ENCODE data around the gene ATG9B. TPM values are rescaled to one million over a fixed set of nuclear protein-coding genes. Genes with fewer than 3 reads are reported as not detected.

The ATG9B gene
- total RNA-seq, 1 donor from 2014 or later: 0.11 TPM

GRCh38 chr7:150993511-150993910 lies 30.8 kb downstream of the ATG9B start:
- Mint-ChIP-seq H3K9me3 (ENCODE audit: unreplicated experiment) (peaks cover 8% of the 10 kb centered on the region), H3K27me3 (ENCODE audit: unreplicated experiment) (no peaks in the 10 kb centered on the region), H3K4me1 (ENCODE audit: unreplicated experiment) (peaks cover 4% of the 10 kb centered on the region), H3K4me3 (ENCODE audit: unreplicated experiment) (no peak overlapping the region), H3K36me3 (ENCODE audit: unreplicated experiment) (no peaks in the 10 kb centered on the region), H3K27ac (ENCODE audit: unreplicated experiment) (no peak overlapping the region)
- TF ChIP-seq CTCF (IDR thresholded peaks at IDR 0.05): no peak
- no peak for DNase-seq (ENCODE audit: extremely low spot score, unreplicated experiment)

- peaks cover 8% of the 10 kb centered on the region for H3K9me3 Mint-ChIP-seq (ENCODE audit: unreplicated experiment)
- no peak overlapping the region for H3K4me3 Mint-ChIP-seq (ENCODE audit: unreplicated experiment)
- no peaks in the 10 kb centered on the region for H3K36me3 Mint-ChIP-seq (ENCODE audit: unreplicated experiment)
- no peaks in the 10 kb centered on the region for H3K27me3 Mint-ChIP-seq (ENCODE audit: unreplicated experiment)
- peaks cover 10% of the 10 kb centered on the region for H3K4me1 Mint-ChIP-seq (ENCODE audit: unreplicated experiment)
- H3K27ac Mint-ChIP-seq (ENCODE audit: unreplicated experiment): no peak overlapping the region
- no peak for DNase-seq (ENCODE audit: extremely low spot score, unreplicated experiment)
- TF ChIP-seq CTCF (IDR thresholded peaks at IDR 0.05): no peak
Measured at GRCh38 chr7:150992833-150993302, 31.4 kb downstream of the ATG9B start.

GRCh38 chr7:150992051-150992640 lies 32.1 kb downstream of the ATG9B start:
- Mint-ChIP-seq H3K27me3 (ENCODE audit: unreplicated experiment) (no peaks in the 10 kb centered on the region), H3K4me1 (ENCODE audit: unreplicated experiment) (peaks cover 10% of the 10 kb centered on the region), H3K9me3 (ENCODE audit: unreplicated experiment) (peaks cover 8% of the 10 kb centered on the region), H3K27ac (ENCODE audit: unreplicated experiment) (no peak overlapping the region), H3K4me3 (ENCODE audit: unreplicated experiment) (no peak overlapping the region), H3K36me3 (ENCODE audit: unreplicated experiment) (no peaks in the 10 kb centered on the region)
- TF ChIP-seq CTCF (IDR thresholded peaks at IDR 0.05): no peak
- no peak for DNase-seq (ENCODE audit: extremely low spot score, unreplicated experiment)

- Mint-ChIP-seq H3K27me3 (ENCODE audit: unreplicated experiment) (peaks cover 2% of the 10 kb centered on the region), H3K4me1 (ENCODE audit: unreplicated experiment) (peaks cover 12% of the 10 kb centered on the region), H3K4me3 (ENCODE audit: unreplicated experiment) (no peak within 1 kb of the TSS), H3K9me3 (ENCODE audit: unreplicated experiment) (peaks cover 8% of the 10 kb centered on the region), H3K27ac (ENCODE audit: unreplicated experiment) (no peak within 1 kb of the TSS), H3K36me3 (ENCODE audit: unreplicated experiment) (no peaks in the 10 kb centered on the region)
- TF ChIP-seq CTCF (IDR thresholded peaks at IDR 0.05): no peak
- no peak for DNase-seq (ENCODE audit: extremely low spot score, unreplicated experiment)
Measured at GRCh38 chr7:150990416-150991186, 33.7 kb downstream of the ATG9B start, which contains the start of gene NOS3. Gene NOS3, plus strand, starts transcription at chr7:150991017. Its CDS starts 2,787 bp downstream, at chr7:150993804.

GRCh38 chr7:150989456-150989855 lies 34.8 kb downstream of the ATG9B start:
- H3K27ac Mint-ChIP-seq (ENCODE audit: unreplicated experiment): no peak overlapping the region
- DNase-seq (ENCODE audit: extremely low spot score, unreplicated experiment): no peak
- H3K4me3 Mint-ChIP-seq (ENCODE audit: unreplicated experiment): no peak overlapping the region
- H3K4me1 Mint-ChIP-seq (ENCODE audit: unreplicated experiment): peaks cover 12% of the 10 kb centered on the region
- peaks cover 2% of the 10 kb centered on the region for H3K27me3 Mint-ChIP-seq (ENCODE audit: unreplicated experiment)
- H3K9me3 Mint-ChIP-seq (ENCODE audit: unreplicated experiment): peaks cover 8% of the 10 kb centered on the region
- H3K36me3 Mint-ChIP-seq (ENCODE audit: unreplicated experiment): no peaks in the 10 kb centered on the region
- no peak for TF ChIP-seq CTCF (IDR thresholded peaks at IDR 0.05)

All from osteocyte (in vitro differentiated cells).